GM12801 (cell line): ENCODE data around the gene LSM14B.

Experiments
- CTCF ChIP-seq: IDR thresholded peaks from one replicate; pipeline ENCODE4 v1.5.1; 2011; ENCODE audit warnings: control low read depth; ENCODE audit not compliant: insufficient read length; ENCODE audit errors: extremely low read depth

The LSM14B gene

DNA sequence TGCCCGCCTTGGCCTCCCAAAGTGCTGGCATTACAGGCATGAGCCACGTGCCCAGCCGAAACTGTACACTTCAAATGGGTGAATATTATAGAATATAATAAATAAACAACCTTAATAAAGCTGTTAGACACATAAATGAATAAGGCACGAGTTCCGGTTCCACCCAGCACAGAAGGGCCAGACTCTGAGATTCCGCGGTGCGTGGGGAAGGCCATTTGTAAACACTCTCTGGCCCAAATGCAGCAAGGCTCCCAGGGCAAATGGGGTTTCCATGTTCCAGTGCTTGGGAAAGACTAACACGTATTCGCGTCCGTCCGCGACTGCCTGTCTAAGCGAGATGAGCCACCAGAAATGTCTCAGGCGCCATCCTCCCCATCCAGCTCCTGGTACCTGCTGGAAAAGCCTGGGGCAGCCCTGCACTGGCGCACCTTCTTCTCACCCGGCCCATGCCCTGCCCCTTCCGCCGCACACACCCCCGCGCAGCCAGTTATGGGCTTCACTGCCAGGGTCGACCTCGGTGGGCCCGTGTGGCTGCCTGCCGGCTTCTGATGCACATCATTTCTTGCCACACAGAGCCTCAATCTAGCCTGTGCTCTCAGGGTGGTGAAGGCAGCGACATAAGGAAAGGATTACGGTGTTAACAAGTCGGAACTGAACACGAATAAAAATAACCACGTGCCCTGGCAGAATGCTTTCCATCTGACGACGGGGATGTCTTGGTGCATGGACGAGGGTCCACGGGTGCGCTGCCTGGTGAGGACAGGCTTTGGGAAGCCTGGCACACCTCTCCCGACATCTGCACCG lies 5.5 kb upstream of the LSM14B start:
- TF ChIP-seq CTCF = no peak

GRCh38 chr20:62117362-62117646 lies 5.0 kb upstream of the LSM14B start:
- no peak for TF ChIP-seq CTCF

- TF ChIP-seq CTCF = no peak
Observed at GRCh38 chr20:62117658-62118057, 4.6 kb upstream of the LSM14B start.

DNA sequence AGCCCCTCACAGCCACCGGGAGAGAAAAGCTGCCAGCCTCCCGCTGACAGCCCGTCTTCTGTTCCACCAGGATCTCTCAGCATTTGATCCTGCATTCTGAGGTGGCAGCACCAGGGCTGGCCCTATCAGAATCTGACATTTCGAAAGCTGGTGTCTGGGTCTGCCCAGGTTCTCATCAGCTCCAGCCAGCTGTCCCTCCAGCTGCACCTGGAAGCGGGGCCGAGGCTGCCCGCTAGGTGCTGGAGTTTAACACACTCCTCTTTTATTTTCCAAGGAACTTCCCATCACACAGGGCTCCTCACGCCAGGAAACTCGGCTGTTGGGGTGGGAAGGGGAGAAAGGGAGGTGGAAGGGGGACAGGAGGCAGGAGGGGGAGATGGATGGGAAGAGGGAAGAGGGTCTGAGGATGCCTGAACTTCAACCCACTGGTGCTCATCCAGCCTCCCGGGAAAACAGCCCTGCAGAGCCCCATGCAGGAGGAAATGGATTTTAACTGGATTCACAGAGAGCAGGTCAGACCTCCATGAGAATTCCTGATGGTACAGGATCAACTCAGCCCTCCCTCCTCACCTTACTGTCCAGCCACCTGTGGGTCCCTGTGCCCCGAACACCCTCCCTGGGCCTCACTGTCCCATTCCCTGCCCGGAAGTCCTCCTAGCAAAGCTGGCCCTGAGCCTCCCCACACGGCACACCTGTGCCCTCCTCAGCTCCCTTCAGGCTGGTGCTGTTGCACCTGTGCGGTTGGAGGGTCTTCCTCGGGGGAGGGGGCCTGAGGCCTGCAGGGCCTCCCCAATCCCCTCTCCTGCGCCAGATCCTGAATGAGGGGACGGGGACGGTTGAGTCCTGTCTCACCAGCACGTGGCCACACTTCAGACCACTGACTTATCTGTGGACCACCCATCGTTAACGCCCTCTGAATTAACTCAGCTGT lies 3.9 kb upstream of the LSM14B start:
- no peak for TF ChIP-seq CTCF

DNA sequence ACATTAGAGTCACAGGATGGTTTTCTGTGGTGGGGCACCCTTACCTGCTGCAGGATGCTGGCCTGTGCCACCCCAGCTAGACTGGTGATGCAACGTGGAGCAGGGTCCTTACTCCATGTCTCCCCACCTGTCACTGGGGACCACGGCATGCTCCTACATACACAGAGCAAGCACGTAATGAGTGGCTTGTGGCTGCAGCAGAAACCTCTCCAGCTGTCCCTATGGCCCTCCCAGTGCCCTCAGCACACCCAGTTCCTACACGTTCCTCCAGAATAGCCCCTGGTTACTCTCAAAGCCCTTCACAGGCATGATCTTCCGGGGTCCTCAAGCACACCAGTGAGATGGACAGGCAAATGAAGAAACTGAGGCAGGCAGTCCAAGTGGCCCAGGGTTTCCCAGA lies 3.2 kb upstream of the LSM14B start:
- TF ChIP-seq CTCF = no peak

GRCh38 chr20:62119591-62120364 lies 2.5 kb upstream of the LSM14B start:
- no peak for TF ChIP-seq CTCF

DNA sequence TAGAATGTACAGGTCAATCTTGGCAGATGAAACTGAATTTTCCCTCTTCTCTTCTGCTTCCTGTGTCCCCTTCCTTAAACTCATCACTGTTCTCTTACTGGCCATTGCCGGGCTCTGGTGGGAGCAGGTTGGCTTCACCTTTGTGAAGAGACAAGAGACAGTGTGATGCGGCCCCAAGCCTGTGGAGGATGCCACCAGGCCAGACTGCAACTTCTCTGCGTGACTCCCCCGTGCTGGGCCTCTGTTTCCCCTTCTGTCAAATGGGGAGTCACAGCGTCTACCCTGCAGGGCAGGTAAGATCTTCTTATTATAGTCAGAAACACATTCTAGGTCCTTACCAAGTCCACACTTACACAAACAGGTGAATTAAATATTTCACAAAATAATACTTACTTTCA lies 1.9 kb upstream of the LSM14B start:
- no peak for TF ChIP-seq CTCF
